GM18502 (cell line): ENCODE data around the gene ACLY.

ENCODE experiments used
- ATAC-seq: cut with Tn5 transposase; IDR thresholded peaks from one replicate; pipeline ENCODE4 v1.9.1; 2021; ENCODE audit warnings: mild to moderate bottlenecking; ENCODE audit not compliant: unreplicated experiment, poor library complexity

ACLY gene

DNA sequence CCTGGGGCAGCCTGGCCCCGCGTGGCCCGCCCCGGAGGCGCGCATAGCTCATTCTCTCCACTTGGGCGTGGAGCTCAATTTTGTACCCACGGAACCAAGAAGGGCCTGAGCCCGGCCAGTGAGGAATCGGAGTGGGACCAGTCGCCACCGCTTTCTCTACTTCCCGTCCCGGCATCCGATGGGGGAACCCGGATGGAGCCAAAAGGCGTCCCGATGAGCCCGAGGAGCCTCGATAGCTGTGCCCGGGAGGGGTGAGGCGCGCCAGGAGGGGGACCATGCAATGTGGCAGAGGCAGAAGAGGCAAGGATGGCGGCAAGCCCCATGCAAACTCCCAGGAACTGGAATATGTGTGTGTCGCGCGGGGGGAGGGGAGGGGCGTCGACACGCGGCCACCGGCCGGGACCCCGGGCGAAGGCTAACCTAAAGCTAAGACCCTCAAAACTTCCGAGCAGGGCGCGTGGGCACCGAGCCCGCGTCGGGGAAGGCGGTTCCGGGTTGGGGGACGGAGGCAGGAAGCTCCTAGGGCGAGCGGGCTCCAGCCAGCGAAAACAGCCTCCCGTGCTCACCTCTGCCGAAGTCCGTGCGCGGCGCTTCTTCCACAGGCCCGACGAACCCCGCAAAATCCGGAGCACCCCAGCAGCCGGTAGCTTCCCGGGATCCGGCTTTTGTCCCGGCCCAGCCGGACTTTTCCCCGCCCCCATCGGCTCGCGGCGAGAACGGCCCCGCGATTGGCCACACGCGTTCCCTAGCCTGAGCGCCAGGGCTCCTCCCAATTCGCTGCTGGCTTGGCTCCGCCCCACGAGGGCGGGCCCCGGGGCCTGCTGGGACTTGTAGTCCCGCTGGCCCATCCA lies at the start of gene ACLY:
ACLY (minus strand) TSS at position 638 of the 851 bp plus-strand sequence. CDS start 5,078 bp downstream, outside the sequence.
- peak; percentile 96 for ATAC-seq

DNA sequence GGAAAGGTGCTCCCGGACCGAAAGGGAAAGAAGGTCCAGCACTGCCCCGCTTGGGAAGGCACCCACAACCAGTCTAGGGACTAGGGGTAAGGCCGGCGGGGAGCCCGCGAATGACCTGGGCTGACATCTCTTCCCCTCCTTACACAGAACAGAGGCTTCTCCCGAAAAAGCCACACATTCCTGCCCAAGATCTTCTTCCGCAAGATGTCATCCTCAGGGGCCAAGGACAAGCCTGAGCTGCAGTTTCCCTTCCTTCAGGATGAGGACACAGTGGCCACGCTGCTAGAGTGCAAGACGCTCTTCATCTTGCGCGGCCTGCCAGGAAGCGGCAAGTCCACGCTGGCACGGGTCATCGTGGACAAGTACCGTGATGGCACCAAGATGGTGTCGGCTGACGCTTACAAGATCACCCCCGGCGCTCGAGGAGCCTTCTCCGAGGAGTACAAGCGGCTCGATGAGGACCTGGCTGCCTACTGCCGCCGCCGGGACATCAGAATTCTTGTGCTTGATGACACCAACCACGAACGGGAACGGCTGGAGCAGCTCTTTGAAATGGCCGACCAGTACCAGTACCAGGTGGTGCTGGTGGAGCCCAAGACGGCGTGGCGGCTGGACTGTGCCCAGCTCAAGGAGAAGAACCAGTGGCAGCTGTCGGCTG lies 49.3 kb upstream of the ACLY start:
- ATAC-seq, result no peak

DNA sequence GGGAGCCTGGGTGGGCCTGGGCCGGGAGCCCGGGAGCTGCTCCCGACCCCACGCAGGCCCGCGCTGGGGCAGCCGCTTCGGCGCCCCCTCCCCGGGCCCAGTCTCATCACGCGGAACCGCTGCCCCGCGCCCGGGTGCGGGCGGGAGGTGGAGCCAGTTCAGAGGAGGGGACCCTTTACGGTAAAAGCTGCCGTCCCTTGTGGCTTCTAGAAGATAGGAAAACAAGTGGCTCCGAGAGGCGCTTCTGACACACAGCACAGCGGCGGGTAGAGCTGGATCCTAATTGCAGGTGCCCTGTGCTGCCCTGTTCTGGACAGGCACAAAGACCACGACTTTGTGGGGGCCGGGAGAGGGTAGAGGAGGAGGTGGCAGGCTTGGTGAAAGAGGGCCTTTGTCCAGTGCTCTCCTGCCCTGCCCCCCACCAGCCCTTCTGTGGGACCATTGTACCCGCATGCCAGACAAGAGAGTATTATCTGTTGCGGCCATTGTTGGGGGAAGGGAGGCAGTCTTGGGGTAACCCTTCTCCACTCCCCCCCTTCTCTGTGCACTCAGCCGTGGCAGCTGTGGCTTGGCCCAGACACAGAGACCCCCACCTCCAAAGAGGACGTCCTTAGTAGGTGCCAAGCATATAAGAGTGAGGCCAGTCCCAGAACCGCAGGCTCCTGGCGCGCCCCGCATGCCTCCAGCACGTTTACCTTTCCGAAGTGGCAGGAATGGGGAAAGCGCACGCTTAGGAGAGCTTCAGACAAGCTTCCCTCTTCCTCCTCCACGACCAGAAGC lies 48.6 kb upstream of the ACLY start:
- ATAC-seq, result peak; percentile 29

DNA sequence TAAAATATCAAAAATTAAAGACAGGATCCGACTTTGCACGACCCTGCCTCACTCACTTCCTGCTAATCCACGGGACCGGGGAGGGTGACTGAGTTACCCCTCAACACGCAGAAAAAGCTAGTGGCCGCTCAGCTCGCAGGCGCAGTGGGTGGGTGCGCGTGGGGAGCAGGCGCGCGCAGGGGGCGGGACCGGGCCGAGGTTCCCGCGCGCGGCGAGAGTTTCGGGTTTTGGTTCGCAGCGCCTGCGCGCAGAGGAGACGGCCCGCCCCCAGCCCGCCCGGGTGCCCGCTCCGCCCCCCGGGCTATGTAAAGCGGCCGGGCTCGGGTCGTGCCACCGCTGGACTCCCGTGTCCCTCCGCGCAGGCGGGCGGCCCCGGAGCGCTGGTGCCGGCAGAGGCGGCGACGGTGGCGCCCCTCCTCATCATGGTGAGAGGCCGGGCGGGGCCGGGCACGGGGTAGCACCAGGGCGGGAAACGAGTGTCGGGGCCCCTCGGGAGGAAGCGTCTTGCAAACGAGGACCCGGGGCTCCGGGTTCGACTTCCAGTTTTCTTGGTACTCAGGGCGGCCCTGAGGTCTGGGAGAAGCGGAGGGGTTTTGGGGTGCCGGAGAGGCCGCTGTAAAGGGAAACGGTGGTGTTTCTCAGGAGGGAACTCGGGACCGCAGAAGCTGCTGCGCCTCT lies 47.9 kb upstream of the ACLY start, which contains the start of gene CNP:
CNP (plus strand) TSS at position 333 of the 678 bp plus-strand sequence; CDS start at position 423, 90 bp downstream.
- ATAC-seq, result peak; percentile 60

DNA sequence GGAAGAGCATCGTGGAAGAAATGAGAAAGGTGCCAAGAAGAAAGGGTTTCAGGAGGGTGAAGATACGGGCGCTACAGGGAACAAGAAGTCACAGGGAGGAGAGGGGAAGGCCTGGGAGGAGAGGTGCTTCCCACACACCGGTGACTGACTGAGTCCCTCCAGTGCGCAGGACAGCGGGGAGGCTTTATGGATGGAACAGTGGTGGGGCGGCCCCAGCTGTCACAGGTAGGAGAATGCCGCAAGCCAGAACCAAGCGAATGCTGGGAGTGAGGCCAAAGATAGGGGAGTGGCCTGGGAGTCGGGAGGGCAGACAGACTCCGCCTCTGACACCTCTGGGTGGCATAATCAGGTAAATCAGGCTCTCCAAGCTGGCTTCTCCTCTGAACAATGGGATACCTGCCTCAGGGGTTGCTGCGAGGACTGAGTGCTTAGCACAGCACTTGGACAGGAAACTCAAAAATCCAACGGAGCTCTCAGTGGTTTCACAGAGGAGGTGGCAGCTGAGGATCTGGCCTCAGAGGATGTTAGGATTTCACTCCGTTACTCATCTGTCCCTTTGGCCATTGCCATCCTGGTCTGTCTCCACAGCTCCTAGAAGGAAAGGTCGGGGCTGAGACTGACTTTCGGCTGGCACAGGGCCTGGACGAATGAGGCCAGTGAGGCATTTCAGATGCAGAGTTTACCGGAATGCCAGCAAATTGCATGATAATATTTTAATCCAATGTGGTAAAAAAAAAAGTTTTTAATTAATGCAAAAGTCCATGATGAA lies 47.1 kb upstream of the ACLY start:
- no peak for ATAC-seq

DNA sequence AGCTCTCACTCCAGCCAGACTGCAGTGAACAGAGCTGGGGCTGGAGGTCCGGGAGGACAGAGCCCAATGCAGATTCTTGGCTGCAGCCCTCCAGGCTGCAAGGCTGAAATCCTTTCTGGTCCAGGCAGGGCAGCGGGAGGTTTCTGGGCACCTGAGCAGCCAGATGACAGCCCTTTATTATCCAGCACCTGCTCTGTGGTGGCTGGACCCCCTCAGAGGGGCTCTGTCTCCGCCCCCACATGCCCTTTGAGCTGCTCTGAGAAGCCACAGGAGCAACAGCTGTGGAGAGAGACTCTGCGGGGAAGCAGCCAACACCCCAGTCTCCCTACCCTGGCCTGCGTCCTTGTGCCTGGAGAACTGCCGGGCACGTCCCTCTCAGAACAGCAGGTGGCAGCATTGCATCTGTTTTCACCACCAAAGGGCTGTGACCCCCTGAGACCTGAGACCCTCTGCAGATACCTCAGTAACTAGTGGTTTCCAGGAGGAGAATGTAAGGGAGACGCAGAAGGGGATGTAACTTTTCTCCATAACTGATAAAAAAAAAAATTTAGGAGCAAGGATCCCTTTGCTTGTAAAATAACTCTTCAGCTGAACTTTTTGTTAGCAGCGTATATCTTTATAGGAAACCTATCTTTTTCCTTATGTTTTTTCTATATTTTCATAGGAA lies 44.1 kb upstream of the ACLY start:
- ATAC-seq, result no peak

DNA sequence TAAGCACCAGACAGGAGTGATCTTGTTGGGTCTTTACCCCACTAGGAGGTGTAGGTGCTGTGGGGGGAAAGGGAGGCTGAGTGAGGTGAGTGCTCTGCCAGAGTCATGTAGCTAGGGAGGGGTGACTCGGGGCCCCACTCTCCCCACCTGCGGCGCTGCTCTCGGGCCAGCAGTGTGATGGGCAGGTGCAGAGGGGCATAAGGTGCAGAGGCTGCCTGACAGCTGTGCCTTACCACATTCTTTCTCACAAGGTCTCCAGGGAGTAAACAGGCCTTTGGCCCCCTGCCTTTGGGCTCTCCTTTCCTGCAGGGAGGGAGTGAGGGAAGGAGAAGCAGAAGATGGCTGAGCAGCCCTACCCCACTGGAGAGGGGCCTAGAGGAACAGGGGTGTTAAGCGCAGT lies 43.4 kb upstream of the ACLY start:
- ATAC-seq, result no peak

DNA sequence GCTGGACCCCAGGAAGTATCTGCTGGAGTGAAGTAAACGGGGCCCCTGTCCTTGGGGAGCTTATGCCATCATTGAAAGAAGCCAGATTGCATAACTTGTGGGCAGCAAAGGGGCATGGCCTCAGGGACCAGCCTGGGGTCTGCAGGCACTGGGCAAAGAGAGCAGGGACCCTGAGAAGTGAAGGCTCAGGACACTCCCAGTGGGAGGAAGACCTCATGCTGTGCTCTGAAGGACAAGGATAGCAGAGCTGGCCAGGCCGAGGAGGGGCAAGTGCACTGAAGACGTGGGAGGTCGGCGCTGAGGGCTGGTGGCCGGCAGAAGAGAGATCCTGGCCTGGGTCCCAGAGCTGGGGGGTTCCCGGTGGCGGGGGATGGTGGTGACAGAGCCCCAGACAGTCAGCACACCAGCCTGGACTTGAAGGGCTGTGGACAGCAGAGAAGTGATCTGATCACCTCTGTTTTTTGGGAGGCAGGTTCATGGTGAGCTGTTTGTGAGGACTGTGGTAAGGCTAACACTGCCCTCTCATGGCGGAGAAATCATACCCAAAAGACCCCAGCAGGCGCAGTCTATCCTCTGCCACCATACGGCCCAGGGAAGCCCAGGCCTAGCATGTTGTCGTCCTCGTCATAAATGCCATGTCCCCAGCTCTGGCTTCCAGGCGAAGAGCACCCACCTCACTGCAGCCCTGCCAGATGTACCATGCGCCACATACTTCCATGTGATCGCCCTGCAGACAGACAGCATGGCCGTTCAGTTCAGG lies 40.8 kb upstream of the ACLY start:
- ATAC-seq, result no peak

DNA sequence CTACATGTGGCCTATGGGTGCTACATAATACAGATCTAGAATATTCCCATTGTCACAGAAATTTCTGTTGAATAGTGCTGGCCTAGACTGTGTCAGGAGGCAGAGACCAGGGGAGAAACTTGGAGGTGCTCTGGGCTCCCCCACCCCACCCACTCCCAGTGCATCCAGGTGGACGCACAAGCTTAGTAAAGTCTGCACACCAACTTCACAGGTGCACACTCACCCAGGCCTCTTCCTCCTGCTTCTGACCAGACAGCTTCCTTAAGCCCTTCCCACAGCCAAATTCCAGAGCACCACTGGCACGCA lies 40.2 kb upstream of the ACLY start:
- ATAC-seq, result no peak

DNA sequence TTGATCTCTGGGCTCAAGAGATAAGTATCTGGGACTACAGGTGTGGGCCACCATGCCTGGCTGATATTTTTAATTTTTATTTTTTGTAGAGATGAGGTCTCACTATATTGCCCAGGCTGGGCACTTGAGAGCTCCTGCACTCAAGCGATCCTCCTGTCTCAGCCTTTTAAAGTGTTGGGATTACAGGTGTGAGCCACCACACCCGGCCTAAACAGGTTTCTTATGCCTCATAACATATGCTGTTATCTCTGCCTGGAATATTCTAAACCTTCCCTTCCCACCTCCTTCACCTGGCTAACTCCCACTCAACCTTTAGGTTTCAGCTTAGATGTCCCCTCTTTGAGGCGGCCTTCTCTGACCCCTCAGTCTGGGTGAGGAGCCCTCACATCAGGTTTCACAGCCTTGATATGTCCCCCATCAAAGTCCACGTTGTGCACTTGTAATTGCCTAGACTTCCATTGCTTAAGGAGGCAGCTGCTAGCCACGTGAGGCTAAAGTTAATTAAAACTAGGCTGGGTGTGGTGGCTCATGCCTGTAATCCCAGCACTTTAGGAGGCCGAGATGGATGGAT lies 39.2 kb upstream of the ACLY start:
- no peak for ATAC-seq

DNA sequence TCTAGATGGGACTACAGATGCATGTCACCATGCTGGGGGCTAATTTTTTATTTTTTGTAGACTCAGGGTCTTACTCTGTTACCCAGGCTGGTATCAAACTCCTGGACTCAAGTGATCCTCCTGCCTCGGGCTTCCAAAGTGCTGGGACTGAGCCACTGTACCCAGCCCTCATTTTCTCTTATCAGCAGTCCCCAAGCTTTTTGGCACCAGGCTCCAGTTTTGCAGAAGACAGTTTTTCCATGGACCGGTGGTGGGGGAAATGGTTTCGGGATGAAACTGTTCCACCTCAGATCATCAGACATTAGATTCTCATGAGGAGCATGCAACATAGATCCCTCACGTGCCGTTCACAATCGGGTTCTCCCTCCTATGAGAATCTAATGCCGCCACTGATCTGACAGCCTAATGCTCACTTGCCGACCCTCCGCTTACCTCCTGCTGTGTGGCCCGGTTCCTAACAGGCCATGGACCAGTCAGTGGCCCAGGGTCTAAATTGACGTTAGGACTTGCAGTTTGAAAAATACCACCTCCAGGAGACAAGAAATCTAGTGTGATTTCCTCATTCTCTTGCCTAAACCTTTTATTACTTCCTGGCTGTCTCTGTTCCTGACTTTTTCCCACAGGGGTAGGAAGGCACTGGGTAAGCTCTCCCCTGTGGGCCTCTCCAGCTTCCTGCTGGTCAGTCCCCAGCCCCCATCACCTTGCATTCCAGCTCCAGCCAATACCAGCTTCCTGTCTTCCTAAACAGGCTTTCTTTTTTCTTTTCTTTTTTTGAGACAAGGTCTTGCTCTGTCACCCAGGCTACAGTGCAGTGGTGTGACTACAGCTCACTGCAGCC lies 38.5 kb upstream of the ACLY start:
- no peak for ATAC-seq

DNA sequence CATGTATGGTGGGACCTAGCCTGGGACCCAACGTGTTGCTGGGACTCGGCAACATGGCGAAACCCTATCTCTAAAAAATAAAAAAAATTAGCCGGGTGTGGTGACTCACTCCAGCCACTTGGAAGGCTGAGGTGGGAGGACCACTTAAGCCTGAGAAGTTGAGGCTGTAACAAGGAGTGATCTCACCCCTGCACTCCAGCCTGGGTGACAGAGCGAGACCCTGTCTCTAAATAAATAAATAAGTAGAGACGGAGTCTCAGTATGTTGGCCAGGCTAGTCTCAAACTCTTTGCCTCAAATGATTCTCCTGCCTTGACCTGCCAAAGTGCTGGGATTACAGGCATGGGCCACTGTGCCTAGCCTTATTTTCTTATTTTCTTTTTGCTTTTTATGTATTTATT lies 37.8 kb upstream of the ACLY start:
- ATAC-seq, result no peak

DNA sequence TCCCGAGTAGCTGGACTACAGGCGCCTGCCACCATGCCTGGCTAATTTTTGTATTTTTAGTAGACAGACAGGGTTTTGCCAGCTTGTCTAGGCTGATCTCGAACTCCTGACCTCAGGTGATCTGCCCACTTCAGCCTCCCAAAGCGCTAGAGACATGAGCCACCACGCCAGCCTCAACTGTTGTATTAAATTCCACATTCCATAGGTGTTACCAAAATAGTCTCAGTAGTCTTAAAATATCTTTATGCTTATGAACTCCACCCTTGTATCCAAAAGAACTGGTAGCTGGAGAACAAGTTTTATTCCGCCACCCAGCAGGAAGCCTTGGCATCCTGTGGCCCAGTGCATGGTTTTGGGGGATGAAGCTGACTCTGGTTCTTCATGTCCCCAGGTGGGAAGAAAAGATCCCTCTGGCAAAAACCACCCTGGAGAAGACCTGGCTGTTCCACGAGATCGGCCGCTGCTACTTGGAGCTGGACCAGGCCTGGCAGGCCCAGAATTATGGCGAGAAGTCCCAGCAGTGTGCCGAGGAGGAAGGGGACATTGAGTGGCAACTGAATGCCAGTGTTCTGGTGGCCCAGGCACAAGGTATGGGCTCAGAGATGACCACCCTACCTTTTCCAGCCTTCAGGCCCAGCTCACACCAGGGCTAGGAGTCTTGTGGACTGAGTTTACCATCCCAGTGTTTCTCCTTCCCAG lies 30.2 kb upstream of the ACLY start:
- no peak for ATAC-seq

DNA sequence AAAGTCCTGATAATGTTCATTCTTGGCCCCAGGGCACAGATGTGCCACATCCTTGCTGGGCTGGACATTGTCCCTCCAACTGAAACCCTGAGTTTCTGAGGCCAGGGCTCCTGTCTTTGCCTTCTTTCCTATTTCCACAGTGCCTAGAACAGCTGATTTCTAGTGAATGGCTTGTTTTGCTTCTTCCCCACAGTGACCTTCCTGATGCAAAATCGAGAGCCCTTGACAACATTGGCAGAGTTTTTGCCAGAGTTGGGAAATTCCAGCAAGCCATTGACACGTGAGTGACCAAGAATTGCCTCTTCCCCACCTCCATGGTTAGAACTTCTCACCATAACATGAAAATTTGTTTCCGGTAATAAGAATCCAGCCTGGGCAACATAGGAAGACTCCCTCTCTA lies 26.2 kb upstream of the ACLY start:
- no peak for ATAC-seq

DNA sequence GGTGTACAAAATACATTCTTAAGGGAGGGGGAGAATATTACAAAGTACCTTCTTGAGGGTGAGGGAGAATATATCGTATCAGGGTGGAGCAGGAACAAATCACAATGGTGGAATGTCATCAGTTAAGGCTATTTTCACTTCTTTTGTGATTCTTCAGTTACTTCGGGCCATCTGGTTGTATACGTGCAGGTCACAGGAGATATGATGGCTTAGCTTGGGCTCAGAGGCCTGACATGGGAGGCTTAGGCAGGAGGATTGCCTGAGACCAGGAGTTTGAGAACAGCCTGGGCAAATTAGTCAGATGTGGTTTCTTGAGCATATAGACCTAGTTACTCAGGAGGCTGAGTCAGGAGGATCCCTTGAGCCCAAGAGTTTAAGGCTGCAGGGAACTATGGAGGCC lies 24.7 kb upstream of the ACLY start:
- ATAC-seq, result no peak

DNA sequence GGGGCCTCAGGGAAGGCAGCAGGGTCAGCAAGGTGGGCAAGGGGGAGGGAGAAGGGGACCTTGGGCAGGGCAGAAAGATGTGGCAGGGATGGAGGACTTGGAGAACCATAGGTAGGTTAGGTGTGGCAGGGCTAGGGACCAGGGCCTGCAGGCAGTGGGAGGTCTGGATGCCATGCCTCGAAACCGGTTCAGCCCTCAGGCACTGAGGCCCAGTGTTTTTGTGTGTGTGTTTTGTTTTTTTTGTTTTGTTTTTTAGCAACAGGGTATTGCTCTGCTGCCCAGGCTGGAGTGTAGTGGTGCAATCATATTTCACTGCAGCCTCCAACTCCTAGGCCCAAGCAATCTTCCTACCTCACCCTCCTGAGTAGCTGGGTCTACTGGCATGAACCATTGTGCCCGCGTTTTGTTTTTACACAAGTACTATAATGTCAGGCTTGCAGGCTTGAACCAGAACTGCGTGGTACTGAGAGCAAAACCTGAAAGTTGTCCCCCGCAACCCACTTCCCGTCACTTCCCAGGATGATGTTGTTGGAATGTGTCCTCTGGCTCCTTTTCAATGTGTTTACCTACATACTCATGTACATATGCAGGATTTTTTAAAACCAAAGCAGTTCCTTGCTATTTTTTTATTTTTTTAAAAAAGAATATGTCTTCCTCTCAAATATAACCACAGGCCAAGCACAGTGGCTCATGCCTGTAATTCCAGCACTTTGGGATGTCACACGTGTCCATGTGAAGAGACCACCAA lies 24.0 kb upstream of the ACLY start:
- ATAC-seq, result no peak
